HEK293 (cell line): Measurements from ENCODE around the gene SCUBE3.
A peak's percentile ranks its signal among the peaks of the same experiment; 100 is the strongest.

Source experiments
- CTCF ChIA-PET: fragments of 350-600 bp; formaldehyde crosslinking; extraction: SDS; loops from one replicate; lab custom pipeline; 2021; ENCODE audit warnings: antibody characterized with exemption; lab: Yijun Ruan, JAX
- POLR2A ChIA-PET: fragments of 300-600 bp; formaldehyde crosslinking; extraction: SDS; loops from one replicate; lab custom pipeline; 2020; ENCODE audit warnings: antibody characterized with exemption, inconsistent platforms; lab: Yijun Ruan, JAX
- H3K27ac ChIP-seq: fragments of 200-500 bp; sonication (Bioruptor generic); 2 replicates; pipeline ENCODE4 v1.5.1; 2014; ENCODE audit warnings: low read depth, low read length, control low read depth, inconsistent platforms; ENCODE audit errors: extremely low read depth
- H3K36me3 ChIP-seq, 2 experiments: fragments of 200-500 bp in 1 of 2; sonication (Bioruptor generic) in 1 of 2; 1 replicate in 1 of 2; 2 replicates in 1 of 2; pipeline ENCODE4 v1.5.1; 2014 to 2017; ENCODE audit warnings: inconsistent platforms in 2 of 2, low read length in 2 of 2; ENCODE audit not compliant: control insufficient read depth in 2 of 2, insufficient read depth in 1 of 2
- H3K4me1 ChIP-seq: fragments of 200-500 bp; sonication (Bioruptor generic); 2 replicates; pipeline ENCODE4 v1.5.1; 2014; ENCODE audit warnings: mild to moderate bottlenecking, low read length, inconsistent platforms; ENCODE audit not compliant: control insufficient read depth, insufficient read depth
- H3K4me3 ChIP-seq: 2 replicates; pipeline ENCODE4 v1.5.1; 2011; ENCODE audit warnings: low read depth, mild to moderate bottlenecking, control low read depth, low read length, moderate library complexity
- H3K9me3 ChIP-seq: fragments of 200-500 bp; sonication (Bioruptor generic); 2 replicates; pipeline ENCODE4 v1.5.1; 2014; ENCODE audit warnings: low read depth, low read length, inconsistent platforms; ENCODE audit not compliant: control insufficient read depth, insufficient read depth
- BCL11A ChIP-seq: fragments of 450-650 bp; formaldehyde crosslinking; IDR thresholded peaks from 2 replicates; pipeline ENCODE4 v1.5.1; 2016; ENCODE audit warnings: low read depth, missing biosample characterization, missing genetic modification characterization
- GLI2 ChIP-seq: fragments of 450-650 bp; formaldehyde crosslinking; IDR thresholded peaks from 2 replicates; pipeline ENCODE4; 2017; ENCODE audit warnings: missing biosample characterization, missing genetic modification characterization, low read depth, borderline replicate concordance
- HOXD13 ChIP-seq: sonication (generic); formaldehyde crosslinking; IDR thresholded peaks from 2 replicates; pipeline ENCODE4 v1.8.0; 2022; ENCODE audit warnings: missing genetic modification reagents, borderline replicate concordance
- KLF7 ChIP-seq: fragments of 450-650 bp; formaldehyde crosslinking; IDR thresholded peaks from 2 replicates; pipeline ENCODE4 v1.5.1; 2016; ENCODE audit warnings: missing biosample characterization, missing genetic modification characterization, borderline replicate concordance
- PBX3 ChIP-seq: sonication (generic); formaldehyde crosslinking; IDR thresholded peaks from 2 replicates; pipeline ENCODE4 v1.8.1; 2022; ENCODE audit warnings: mild to moderate bottlenecking, moderate library complexity, missing genetic modification reagents
- SP2 ChIP-seq: fragments of 450-650 bp; formaldehyde crosslinking; IDR thresholded peaks from 2 replicates; pipeline ENCODE4 v1.5.1; 2016; ENCODE audit warnings: missing biosample characterization, missing genetic modification characterization
- TSHZ1 ChIP-seq: fragments of 450-650 bp; formaldehyde crosslinking; IDR thresholded peaks from 2 replicates; pipeline ENCODE4 v1.5.1; 2016; ENCODE audit warnings: missing biosample characterization, missing genetic modification characterization, borderline replicate concordance
- ZBTB17 ChIP-seq: fragments of 450-650 bp; formaldehyde crosslinking; IDR thresholded peaks from 2 replicates; pipeline ENCODE4 v1.5.1; 2016; ENCODE audit warnings: missing biosample characterization, missing genetic modification characterization
- ZBTB20 ChIP-seq: fragments of 450-650 bp; formaldehyde crosslinking; IDR thresholded peaks from 2 replicates; pipeline ENCODE4 v1.5.1; 2016; ENCODE audit warnings: missing biosample characterization, missing genetic modification characterization
- ZFP3 ChIP-seq: fragments of 450-650 bp; formaldehyde crosslinking; IDR thresholded peaks from 2 replicates; pipeline ENCODE4 v1.5.1; 2016; ENCODE audit warnings: low read depth, missing biosample characterization, missing genetic modification characterization
- ZNF140 ChIP-seq: fragments of 450-650 bp; formaldehyde crosslinking; IDR thresholded peaks from 2 replicates; pipeline ENCODE4 v1.5.1; 2016; ENCODE audit warnings: missing biosample characterization, missing genetic modification characterization
- ZNF146 ChIP-seq: fragments of 450-650 bp; formaldehyde crosslinking; IDR thresholded peaks from 2 replicates; pipeline ENCODE4 v1.5.1; 2016; ENCODE audit warnings: missing biosample characterization, missing genetic modification characterization
- ZNF155 ChIP-seq: fragments of 450-650 bp; formaldehyde crosslinking; IDR thresholded peaks from 2 replicates; pipeline ENCODE4 v1.5.1; 2016; ENCODE audit warnings: missing biosample characterization, missing genetic modification characterization
- ZNF311 ChIP-seq: fragments of 450-650 bp; formaldehyde crosslinking; IDR thresholded peaks from 2 replicates; pipeline ENCODE4 v1.5.1; 2017; ENCODE audit warnings: missing biosample characterization, missing genetic modification characterization, borderline replicate concordance
- ZNF341 ChIP-seq: fragments of 450-650 bp; formaldehyde crosslinking; IDR thresholded peaks from 2 replicates; pipeline ENCODE4; 2016; ENCODE audit warnings: low read depth, missing biosample characterization, missing genetic modification characterization
- ZNF37A ChIP-seq: fragments of 450-650 bp; IDR thresholded peaks from 2 replicates; pipeline ENCODE4 v1.5.1; 2018; ENCODE audit warnings: missing biosample characterization, missing genetic modification characterization
- ZNF580 ChIP-seq: fragments of 450-650 bp; formaldehyde crosslinking; IDR thresholded peaks from 2 replicates; pipeline ENCODE4 v1.5.1; 2016; ENCODE audit warnings: missing biosample characterization, missing genetic modification characterization
- ZNF629 ChIP-seq: fragments of 450-650 bp; formaldehyde crosslinking; IDR thresholded peaks from 2 replicates; pipeline ENCODE4 v1.5.1; 2017; ENCODE audit warnings: missing biosample characterization, missing genetic modification characterization
- TF ChIP-seq, protein P1 (sequence below): fragments of 450-650 bp; formaldehyde crosslinking; IDR thresholded peaks from 2 replicates; pipeline ENCODE4 v1.5.1; 2017; ENCODE audit warnings: missing biosample characterization, missing genetic modification characterization
- TF ChIP-seq, protein P2 (sequence below): fragments of 450-650 bp; formaldehyde crosslinking; IDR thresholded peaks from 2 replicates; pipeline ENCODE4 v1.5.1; 2016; ENCODE audit warnings: missing biosample characterization, missing genetic modification characterization

SCUBE3 gene

DNA sequence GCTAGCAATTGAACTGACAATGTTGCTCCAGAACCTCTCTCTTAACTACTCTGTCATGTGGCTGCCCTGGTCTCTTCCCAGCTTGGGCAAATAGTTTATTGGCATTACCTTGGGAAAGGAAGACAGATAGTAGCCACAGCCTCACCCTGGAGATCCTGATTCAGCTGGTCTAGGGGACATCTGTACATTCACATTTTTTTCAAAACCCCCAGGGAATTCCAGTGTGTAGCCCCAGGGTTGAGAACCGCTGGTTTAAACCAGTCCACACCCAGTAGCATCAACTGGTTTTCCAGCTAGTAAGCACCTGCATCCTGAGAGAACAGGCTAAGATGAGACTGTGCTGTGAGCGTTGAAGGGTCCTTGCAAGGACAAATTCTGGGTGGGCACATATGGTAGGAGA lies 9.6 kb downstream of the SCUBE3 start:
- Histone ChIP-seq H3K36me3 (peaks cover 0 to 4% of the 10 kb centered on the region in 2 experiments; a peak in 1 of 3 replicates), H3K4me1 (peaks cover 13% of the 10 kb centered on the region), H3K9me3 (no peaks in the 10 kb centered on the region), H3K27ac (no peak overlapping the region), H3K4me3 (no peak overlapping the region)
- CTCF ChIA-PET, result interaction anchor here (0.7 to 7.3 kb wide), 6 partner anchors 16 to 1168 kb away, joined by 3 to 49 read pairs (median 5); no protein-coding TSS in a partner anchor
- TF ChIP-seq ZNF140, result no peak
- TF ChIP-seq ZBTB17 (tag by site-specific recombination), result 0 out of 2 replicates have a peak, but pooled peaks have one; percentile 14
- POLR2A ChIA-PET, result no interaction called here

GRCh38 chr6:35224720-35225119 lies 11.0 kb downstream of the SCUBE3 start:
- H3K4me1 ChIP-seq, result peaks cover 7% of the 10 kb centered on the region
- CTCF ChIA-PET, result interaction anchor here (0.6 to 2.9 kb wide), 3 partner anchors 16 to 238 kb away, joined by 5 to 16 read pairs (median 13); no protein-coding TSS in a partner anchor
- no peak overlapping the region for H3K27ac ChIP-seq
- no peaks in the 10 kb centered on the region for H3K9me3 ChIP-seq
- POLR2A ChIA-PET, result no interaction called here
- H3K36me3 ChIP-seq, result peaks cover 0 to 8% of the 10 kb centered on the region in 2 experiments; a peak in 1 of 3 replicates
- H3K4me3 ChIP-seq, result no peak overlapping the region
- TF ChIP-seq ZNF146 (tag by site-specific recombination) (no peak), SP2 (tag by site-specific recombination) (no peak), PBX3 (CRISPR knock-in tag) (no peak), GLI2 (tag by site-specific recombination) (no peak), ZNF37A (tag by site-specific recombination) (no peak), ZFP3 (no peak), ZNF580 (tag by site-specific recombination) (no peak)

DNA sequence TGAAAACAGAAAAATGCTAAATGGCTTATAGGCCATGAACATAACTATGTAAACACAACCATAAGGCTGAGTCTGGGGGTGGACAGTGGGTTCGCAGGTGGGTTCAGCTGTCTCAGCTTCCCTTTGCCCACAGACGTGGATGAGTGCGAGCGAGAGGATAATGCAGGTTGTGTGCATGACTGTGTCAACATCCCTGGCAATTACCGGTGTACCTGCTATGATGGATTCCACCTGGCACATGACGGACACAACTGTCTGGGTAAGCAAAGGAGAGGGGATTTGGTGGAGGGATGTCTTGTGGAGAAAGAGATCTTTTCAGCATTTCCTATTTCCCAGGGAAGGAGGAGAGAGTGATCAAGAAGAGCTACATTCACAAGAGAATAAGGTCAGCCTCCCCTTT lies 14.7 kb downstream of the SCUBE3 start:
- no peak overlapping the region for H3K27ac ChIP-seq
- peaks cover 9% of the 10 kb centered on the region; the same call in 1 of the 2 replicates for H3K4me1 ChIP-seq
- peaks cover 0 to 8% of the 10 kb centered on the region in 2 experiments; a peak in 1 of 3 replicates for H3K36me3 ChIP-seq
- H3K9me3 ChIP-seq, result no peaks in the 10 kb centered on the region
- no peak overlapping the region for H3K4me3 ChIP-seq
- ChIA-PET POLR2A (interaction anchor here (1.7 kb wide), 1 partner anchor 13 kb away, joined by 4 read pairs; no protein-coding TSS in a partner anchor), CTCF (interaction anchor here (0.5 to 5.7 kb wide), 7 partner anchors 9 to 923 kb away, joined by 3 to 50 read pairs (median 4); no protein-coding TSS in a partner anchor)
- no peak for TF ChIP-seq ZNF629 (tag by site-specific recombination)
- TF ChIP-seq TSHZ1 (tag by site-specific recombination), result no peak
- TF ChIP-seq ZBTB20, result no peak
- TF ChIP-seq ZNF341, result no peak
- TF ChIP-seq ZNF146 (tag by site-specific recombination), result no peak
- no peak for TF ChIP-seq KLF7 (tag by site-specific recombination)
- TF ChIP-seq, protein P1, sequence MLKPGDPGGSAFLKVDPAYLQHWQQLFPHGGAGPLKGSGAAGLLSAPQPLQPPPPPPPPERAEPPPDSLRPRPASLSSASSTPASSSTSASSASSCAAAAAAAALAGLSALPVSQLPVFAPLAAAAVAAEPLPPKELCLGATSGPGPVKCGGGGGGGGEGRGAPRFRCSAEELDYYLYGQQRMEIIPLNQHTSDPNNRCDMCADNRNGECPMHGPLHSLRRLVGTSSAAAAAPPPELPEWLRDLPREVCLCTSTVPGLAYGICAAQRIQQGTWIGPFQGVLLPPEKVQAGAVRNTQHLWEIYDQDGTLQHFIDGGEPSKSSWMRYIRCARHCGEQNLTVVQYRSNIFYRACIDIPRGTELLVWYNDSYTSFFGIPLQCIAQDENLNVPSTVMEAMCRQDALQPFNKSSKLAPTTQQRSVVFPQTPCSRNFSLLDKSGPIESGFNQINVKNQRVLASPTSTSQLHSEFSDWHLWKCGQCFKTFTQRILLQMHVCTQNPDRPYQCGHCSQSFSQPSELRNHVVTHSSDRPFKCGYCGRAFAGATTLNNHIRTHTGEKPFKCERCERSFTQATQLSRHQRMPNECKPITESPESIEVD (tag by site-specific recombination), result no peak
- no peak for TF ChIP-seq ZFP3
- TF ChIP-seq BCL11A (tag by site-specific recombination), result no peak
- no peak for TF ChIP-seq ZNF311 (tag by site-specific recombination)
- TF ChIP-seq HOXD13 (CRISPR knock-in tag), result no peak
- TF ChIP-seq, protein P2, sequence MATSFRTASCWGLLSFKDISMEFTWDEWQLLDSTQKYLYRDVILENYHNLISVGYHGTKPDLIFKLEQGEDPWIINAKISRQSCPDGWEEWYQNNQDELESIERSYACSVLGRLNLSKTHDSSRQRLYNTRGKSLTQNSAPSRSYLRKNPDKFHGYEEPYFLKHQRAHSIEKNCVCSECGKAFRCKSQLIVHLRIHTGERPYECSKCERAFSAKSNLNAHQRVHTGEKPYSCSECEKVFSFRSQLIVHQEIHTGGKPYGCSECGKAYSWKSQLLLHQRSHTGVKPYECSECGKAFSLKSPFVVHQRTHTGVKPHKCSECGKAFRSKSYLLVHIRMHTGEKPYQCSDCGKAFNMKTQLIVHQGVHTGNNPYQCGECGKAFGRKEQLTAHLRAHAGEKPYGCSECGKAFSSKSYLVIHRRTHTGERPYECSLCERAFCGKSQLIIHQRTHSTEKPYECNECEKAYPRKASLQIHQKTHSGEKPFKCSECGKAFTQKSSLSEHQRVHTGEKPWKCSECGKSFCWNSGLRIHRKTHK (tag by site-specific recombination), result no peak
- TF ChIP-seq ZNF155 (tag by site-specific recombination), result no peak
